HepG2 (cell line): ENCODE data around the gene TUBB4B. TPM values are rescaled to one million over a fixed set of nuclear protein-coding genes. Genes with fewer than 3 reads are reported as not detected.
A peak's percentile ranks its signal among the peaks of the same experiment; 100 is the strongest.

ENCODE experiments used
- AGO2 ChIP-seq: fragments of 200-400 bp; formaldehyde crosslinking; optimal IDR thresholded peaks from 2 replicates; pipeline ENCODE3; 2017; ENCODE audit warnings: mild to moderate bottlenecking, low read depth, low read length, moderate library complexity
- BHLHE40 ChIP-seq: IDR thresholded peaks from 2 replicates; pipeline ENCODE4 v1.6.1; 2011; ENCODE audit warnings: low read length, improper control_type of control experiment
- CBFB ChIP-seq: sonication (generic); formaldehyde crosslinking; IDR thresholded peaks from 2 replicates; pipeline ENCODE4 v1.4.0; 2020; ENCODE audit warnings: missing genetic modification reagents
- CENPBD1 ChIP-seq: sonication (generic); formaldehyde crosslinking; IDR thresholded peaks from 2 replicates; pipeline ENCODE4 v1.8.0; 2022; ENCODE audit warnings: missing genetic modification reagents, low read depth, mild to moderate bottlenecking, borderline replicate concordance
- DPF2 ChIP-seq: sonication (generic); formaldehyde crosslinking; IDR thresholded peaks from 2 replicates; pipeline ENCODE4 v1.4.0; 2020; ENCODE audit warnings: mild to moderate bottlenecking, low read depth, missing genetic modification reagents, borderline replicate concordance
- GRHL1 ChIP-seq: sonication (generic); formaldehyde crosslinking; conservative IDR thresholded peaks from 2 replicates; pipeline ENCODE4 v1.8.0; 2022; ENCODE audit warnings: missing genetic modification reagents
- KAT7 ChIP-seq: IDR thresholded peaks from 2 replicates; pipeline ENCODE4 v1.6.1; 2018; ENCODE audit warnings: borderline replicate concordance, missing compliant biosample characterization
- MAFF ChIP-seq: IDR thresholded peaks from 2 replicates; pipeline ENCODE4 v1.6.1; 2011; ENCODE audit warnings: low read depth, low read length, improper control_type of control experiment
- NR2F2 ChIP-seq: IDR thresholded peaks from 2 replicates; pipeline ENCODE4 v1.6.1; 2012; ENCODE audit warnings: low read depth, inconsistent platforms, borderline replicate concordance
- PHF8 ChIP-seq: sonication (generic); formaldehyde crosslinking; IDR thresholded peaks from 2 replicates; pipeline ENCODE4 v1.5.0; 2020; ENCODE audit warnings: missing genetic modification reagents
- POLR2G ChIP-seq: fragments of 200-400 bp; formaldehyde crosslinking; IDR thresholded peaks from 2 replicates; pipeline ENCODE4 v1.6.1; 2018; ENCODE audit warnings: mild to moderate bottlenecking, low read depth, low read length, moderate library complexity
- THRA ChIP-seq: sonication (generic); formaldehyde crosslinking; IDR thresholded peaks from 2 replicates; pipeline ENCODE4 v1.4.0; 2020; ENCODE audit warnings: missing genetic modification reagents, borderline replicate concordance
- ZEB1 ChIP-seq: IDR thresholded peaks from 2 replicates; pipeline ENCODE4 v1.6.1; 2012; ENCODE audit warnings: mild to moderate bottlenecking, low read depth, inconsistent platforms; ENCODE audit not compliant: insufficient replicate concordance
- ZFP36 ChIP-seq: fragments of 150-350 bp; IDR thresholded peaks from 2 replicates; pipeline ENCODE4 v1.6.1; 2018; ENCODE audit warnings: borderline replicate concordance, low read length, low read depth; ENCODE audit not compliant: partially characterized antibody
- ZFP37 ChIP-seq: sonication (generic); formaldehyde crosslinking; IDR thresholded peaks from 2 replicates; pipeline ENCODE4 v1.4.0; 2020; ENCODE audit warnings: missing genetic modification reagents, borderline replicate concordance
- ZNF430 ChIP-seq: sonication (generic); formaldehyde crosslinking; IDR thresholded peaks from 2 replicates; pipeline ENCODE4 v1.9.0; 2021; ENCODE audit warnings: mild to moderate bottlenecking, missing genetic modification reagents
- ZNF766 ChIP-seq: sonication (generic); formaldehyde crosslinking; IDR thresholded peaks from 2 replicates; pipeline ENCODE4 v1.5.0; 2020; ENCODE audit warnings: missing genetic modification reagents, borderline replicate concordance
- ZNF816 ChIP-seq: sonication (generic); formaldehyde crosslinking; IDR thresholded peaks from 2 replicates; pipeline ENCODE4 v1.8.0; 2022; ENCODE audit warnings: missing genetic modification reagents, mild to moderate bottlenecking, borderline replicate concordance
- polyA plus RNA-seq, 8 experiments: library from polyadenylated mRNA; depleted of rRNA in 3 of 8; stranded (reverse) in 7 of 8; unstranded in 1 of 8; fragments of >200 nt; fragmentation: Illumina TruSeq in 4 of 8; extraction: Trizol in 4 of 8; gene quantifications; 2 replicates each; pipeline versions ENCODE4 v1.2.1 to v1.2.3, GENCODE V29; 2011 to 2016; ENCODE audit warnings: low read depth in 4 of 8, missing spikeins in 1 of 8, mixed read lengths in 1 of 8; ENCODE audit not compliant: insufficient read depth in 1 of 8
- total RNA-seq, 5 experiments: library from RNA; depleted of rRNA; stranded (reverse); fragments of >200 nt; fragmentation: Illumina TruSeq; extraction: Trizol; gene quantifications; 2 replicates each; pipeline ENCODE4 v1.2.3, GENCODE V29; 2016; ENCODE audit warnings: low read depth in 1 of 5
- TF ChIP-seq, protein P1 (sequence below): sonication (generic); formaldehyde crosslinking; IDR thresholded peaks from 2 replicates; pipeline ENCODE4 v1.8.1; 2023; ENCODE audit warnings: mild to moderate bottlenecking, missing genetic modification reagents, borderline replicate concordance
- TF ChIP-seq, protein P2 (sequence below): sonication (generic); formaldehyde crosslinking; IDR thresholded peaks from 2 replicates; pipeline ENCODE4 v1.9.0; 2022; ENCODE audit warnings: low read depth, missing genetic modification reagents
- TF ChIP-seq, protein P3 (sequence below): sonication (generic); formaldehyde crosslinking; conservative IDR thresholded peaks from 2 replicates; pipeline ENCODE4 v1.4.0; 2020; ENCODE audit warnings: missing genetic modification reagents

Gene TUBB4B
- total and polyA plus RNA-seq, 2 of the 13 experiments (the other 11 are each of a cell fraction or from before 2014, with no cell fraction given), result 182 to 412 TPM

GRCh38 chr9:137235424-137236237 lies 5.5 kb upstream of the TUBB4B start (continued):
- TF ChIP-seq CBFB (CRISPR knock-in tag) (peak; percentile 19; the same call in 1 of the 2 replicates), NR2F2 (no peak), MAFF (no peak), THRA (CRISPR knock-in tag) (no peak), KAT7 (CRISPR knock-in tag) (no peak), ZFP36 (peak; percentile 57), PHF8 (CRISPR knock-in tag) (no peak), ZNF766 (CRISPR knock-in tag) (no peak), POLR2G (no peak), ZFP37 (peak; percentile 57; the same call in 1 of the 2 replicates), ZNF430 (CRISPR knock-in tag) (peak; percentile 38; the same call in 1 of the 2 replicates), ZNF816 (no peak), ZEB1 (no peak), AGO2 (peak; percentile 42), CENPBD1 (no peak), DPF2 (CRISPR knock-in tag) (no peak), BHLHE40 (peak; percentile 61; the same call in 1 of the 2 replicates), GRHL1 (CRISPR knock-in tag) (no peak)
- TF ChIP-seq, protein P1, sequence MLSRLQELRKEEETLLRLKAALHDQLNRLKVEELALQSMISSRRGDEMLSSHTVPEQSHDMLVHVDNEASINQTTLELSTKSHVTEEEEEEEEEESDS (CRISPR knock-in tag), result no peak; the same call in 1 of the 2 replicates
- TF ChIP-seq, protein P2, sequence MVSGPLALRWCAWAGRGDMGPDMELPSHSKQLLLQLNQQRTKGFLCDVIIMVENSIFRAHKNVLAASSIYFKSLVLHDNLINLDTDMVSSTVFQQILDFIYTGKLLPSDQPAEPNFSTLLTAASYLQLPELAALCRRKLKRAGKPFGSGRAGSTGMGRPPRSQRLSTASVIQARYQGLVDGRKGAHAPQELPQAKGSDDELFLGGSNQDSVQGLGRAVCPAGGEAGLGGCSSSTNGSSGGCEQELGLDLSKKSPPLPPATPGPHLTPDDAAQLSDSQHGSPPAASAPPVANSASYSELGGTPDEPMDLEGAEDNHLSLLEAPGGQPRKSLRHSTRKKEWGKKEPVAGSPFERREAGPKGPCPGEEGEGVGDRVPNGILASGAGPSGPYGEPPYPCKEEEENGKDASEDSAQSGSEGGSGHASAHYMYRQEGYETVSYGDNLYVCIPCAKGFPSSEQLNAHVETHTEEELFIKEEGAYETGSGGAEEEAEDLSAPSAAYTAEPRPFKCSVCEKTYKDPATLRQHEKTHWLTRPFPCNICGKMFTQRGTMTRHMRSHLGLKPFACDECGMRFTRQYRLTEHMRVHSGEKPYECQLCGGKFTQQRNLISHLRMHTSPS (CRISPR knock-in tag), result no peak
- TF ChIP-seq, protein P3, sequence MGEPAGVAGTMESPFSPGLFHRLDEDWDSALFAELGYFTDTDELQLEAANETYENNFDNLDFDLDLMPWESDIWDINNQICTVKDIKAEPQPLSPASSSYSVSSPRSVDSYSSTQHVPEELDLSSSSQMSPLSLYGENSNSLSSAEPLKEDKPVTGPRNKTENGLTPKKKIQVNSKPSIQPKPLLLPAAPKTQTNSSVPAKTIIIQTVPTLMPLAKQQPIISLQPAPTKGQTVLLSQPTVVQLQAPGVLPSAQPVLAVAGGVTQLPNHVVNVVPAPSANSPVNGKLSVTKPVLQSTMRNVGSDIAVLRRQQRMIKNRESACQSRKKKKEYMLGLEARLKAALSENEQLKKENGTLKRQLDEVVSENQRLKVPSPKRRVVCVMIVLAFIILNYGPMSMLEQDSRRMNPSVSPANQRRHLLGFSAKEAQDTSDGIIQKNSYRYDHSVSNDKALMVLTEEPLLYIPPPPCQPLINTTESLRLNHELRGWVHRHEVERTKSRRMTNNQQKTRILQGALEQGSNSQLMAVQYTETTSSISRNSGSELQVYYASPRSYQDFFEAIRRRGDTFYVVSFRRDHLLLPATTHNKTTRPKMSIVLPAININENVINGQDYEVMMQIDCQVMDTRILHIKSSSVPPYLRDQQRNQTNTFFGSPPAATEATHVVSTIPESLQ, result no peak
